Measurements from ENCODE around the gene FLT1. TPM values are rescaled to one million over a fixed set of nuclear protein-coding genes. Genes with fewer than 3 reads are reported as not detected.

The FLT1 gene
- total RNA-seq, 1 donor from 2014 or later, result not detected

DNA sequence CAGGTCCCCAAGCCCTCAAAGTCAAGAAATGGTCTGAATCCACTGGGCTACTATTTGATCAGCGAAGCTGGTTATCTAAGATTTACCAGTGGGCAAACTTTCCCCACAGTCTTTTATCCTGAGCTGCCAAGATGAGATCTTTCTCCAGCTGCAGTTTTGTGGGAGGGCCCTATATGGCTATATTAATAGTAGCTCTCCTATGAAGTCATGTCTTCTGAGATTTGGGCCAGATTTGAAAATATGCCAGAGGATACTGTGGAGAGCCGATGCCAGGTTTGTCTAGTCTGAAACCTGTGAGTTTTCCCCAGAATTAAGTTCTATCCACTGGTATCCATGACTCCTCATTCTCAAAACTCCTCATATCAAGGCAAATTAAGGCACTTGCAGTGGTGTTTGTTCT lies 173.2 kb downstream of the FLT1 start:
- DNase-seq (ENCODE audit: low read depth) (no peak), FAIRE-seq (no peak)
- Histone ChIP-seq H3K27me3 (ENCODE audit: control insufficient read depth, insufficient read depth, low read length) (no peaks in the 10 kb centered on the region), H3K36me3 (ENCODE audit: control insufficient read depth, insufficient read depth, low read length) (no peaks in the 10 kb centered on the region), H3K4me3 (ENCODE audit: low read depth, low read length) (no peak overlapping the region)
- TF ChIP-seq, protein P1, sequence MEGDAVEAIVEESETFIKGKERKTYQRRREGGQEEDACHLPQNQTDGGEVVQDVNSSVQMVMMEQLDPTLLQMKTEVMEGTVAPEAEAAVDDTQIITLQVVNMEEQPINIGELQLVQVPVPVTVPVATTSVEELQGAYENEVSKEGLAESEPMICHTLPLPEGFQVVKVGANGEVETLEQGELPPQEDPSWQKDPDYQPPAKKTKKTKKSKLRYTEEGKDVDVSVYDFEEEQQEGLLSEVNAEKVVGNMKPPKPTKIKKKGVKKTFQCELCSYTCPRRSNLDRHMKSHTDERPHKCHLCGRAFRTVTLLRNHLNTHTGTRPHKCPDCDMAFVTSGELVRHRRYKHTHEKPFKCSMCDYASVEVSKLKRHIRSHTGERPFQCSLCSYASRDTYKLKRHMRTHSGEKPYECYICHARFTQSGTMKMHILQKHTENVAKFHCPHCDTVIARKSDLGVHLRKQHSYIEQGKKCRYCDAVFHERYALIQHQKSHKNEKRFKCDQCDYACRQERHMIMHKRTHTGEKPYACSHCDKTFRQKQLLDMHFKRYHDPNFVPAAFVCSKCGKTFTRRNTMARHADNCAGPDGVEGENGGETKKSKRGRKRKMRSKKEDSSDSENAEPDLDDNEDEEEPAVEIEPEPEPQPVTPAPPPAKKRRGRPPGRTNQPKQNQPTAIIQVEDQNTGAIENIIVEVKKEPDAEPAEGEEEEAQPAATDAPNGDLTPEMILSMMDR (IDR thresholded peaks at IDR 0.05; ENCODE audit: insufficient read depth, low read length, severe bottlenecking), result no peak

DNA sequence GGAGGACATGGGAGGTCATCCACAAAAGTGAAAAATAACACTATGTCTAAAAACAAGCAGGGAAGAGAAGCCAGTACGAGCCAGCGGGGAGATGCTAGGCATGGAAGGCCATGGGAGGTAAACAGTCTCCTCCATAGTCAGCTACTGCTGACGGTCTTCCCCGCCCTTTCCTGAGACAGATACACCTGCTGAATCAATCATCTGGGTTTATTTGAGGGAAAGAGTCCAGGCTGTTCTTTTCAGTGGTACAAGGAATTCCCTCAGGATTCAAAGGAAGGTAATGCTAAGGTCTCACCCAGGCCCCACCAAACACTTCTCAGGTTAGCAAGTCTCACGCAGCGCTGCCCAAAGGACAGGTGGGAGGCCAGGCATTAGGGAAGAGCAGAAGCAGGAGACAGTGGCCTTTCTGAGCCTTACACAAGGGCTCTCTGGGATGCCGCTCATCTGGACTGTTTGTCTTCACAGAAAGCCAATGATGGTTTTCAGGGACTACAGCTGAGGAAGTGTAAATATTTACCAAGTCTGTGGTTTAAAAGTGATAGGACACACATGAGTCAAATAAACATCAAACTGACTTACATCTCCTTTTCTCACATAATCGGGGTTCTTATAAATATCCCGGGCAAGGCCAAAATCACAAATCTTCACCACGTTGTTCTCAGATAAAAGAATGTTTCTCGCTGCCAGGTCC lies 173.9 kb downstream of the FLT1 start:
- no peak for DNase-seq (ENCODE audit: low read depth)
- no peak for FAIRE-seq
- H3K27me3 ChIP-seq (ENCODE audit: control insufficient read depth, insufficient read depth, low read length), result no peaks in the 10 kb centered on the region
- TF ChIP-seq, protein P1 (IDR thresholded peaks at IDR 0.05; ENCODE audit: insufficient read depth, low read length, severe bottlenecking), result no peak
- no peaks in the 10 kb centered on the region for H3K36me3 ChIP-seq (ENCODE audit: control insufficient read depth, insufficient read depth, low read length)
- no peak overlapping the region for H3K4me3 ChIP-seq (ENCODE audit: low read depth, low read length)

DNA sequence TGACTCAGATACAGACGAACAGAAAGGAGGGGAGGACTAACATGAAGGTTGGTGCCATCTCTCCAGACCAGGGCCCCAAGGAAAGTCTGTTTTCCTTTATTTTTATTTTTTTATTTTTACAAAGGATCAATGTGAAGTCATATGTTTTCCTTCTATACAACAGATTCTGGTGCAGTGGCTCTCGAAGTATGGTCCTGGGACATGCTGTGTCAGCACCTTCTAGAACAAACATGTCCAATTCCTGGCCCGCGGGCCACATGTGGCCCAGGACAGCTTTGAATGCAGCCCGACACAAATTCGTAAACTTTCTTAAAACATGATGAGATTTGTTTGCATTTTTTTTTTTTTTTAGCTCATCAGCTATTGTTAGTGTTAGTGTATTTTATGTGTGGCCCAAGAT lies 174.7 kb downstream of the FLT1 start:
- Histone ChIP-seq H3K36me3 (ENCODE audit: control insufficient read depth, insufficient read depth, low read length) (no peaks in the 10 kb centered on the region), H3K27me3 (ENCODE audit: control insufficient read depth, insufficient read depth, low read length) (no peaks in the 10 kb centered on the region), H3K4me3 (ENCODE audit: low read depth, low read length) (no peak overlapping the region)
- DNase-seq (ENCODE audit: low read depth) (no peak), FAIRE-seq (no peak)
- TF ChIP-seq, protein P1 (IDR thresholded peaks at IDR 0.05; ENCODE audit: insufficient read depth, low read length, severe bottlenecking), result no peak

DNA sequence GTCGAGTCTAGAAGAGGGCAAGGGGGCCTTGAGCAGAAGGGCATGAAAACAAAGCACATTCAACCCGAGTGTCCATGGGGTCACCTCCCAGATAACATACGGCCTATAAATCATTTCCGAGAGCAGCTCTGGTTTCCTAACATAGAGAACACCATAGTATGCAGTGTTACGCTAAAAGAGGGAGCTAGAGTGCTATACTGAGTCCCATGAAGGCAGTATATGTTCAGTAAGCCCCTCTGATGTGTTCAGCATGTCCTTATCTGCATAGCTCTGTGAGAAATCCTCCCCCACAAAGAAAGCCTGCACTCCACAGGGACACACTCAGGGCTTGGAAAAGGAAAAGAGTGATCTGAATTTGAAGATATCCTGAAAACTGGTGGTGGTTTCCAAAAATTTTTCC lies 175.4 kb downstream of the FLT1 start:
- Histone ChIP-seq H3K4me3 (ENCODE audit: low read depth, low read length) (no peak overlapping the region), H3K27me3 (ENCODE audit: control insufficient read depth, insufficient read depth, low read length) (no peaks in the 10 kb centered on the region), H3K36me3 (ENCODE audit: control insufficient read depth, insufficient read depth, low read length) (no peaks in the 10 kb centered on the region)
- TF ChIP-seq, protein P1 (IDR thresholded peaks at IDR 0.05; ENCODE audit: insufficient read depth, low read length, severe bottlenecking), result no peak
- DNase-seq (ENCODE audit: low read depth) (no peak), FAIRE-seq (no peak)

DNA sequence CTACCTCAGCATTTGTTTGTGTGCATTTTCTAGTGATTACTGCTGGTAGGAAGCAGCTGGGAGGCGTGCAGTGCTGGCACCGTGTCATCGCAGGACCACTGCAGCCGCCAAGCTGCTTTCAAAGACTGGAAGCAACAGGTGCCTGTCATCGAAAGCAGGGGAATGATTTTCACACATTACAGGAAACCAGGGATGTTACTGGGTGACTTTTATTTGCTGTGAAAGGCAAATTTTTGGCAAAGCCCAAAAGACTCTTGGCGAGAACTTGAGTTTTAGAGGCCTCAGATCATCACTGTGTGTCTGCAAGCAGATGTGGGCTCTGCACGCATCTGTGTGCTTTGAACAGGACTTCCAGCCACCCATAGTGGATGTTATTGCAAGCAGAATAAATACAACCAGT lies 176.4 kb downstream of the FLT1 start:
- Histone ChIP-seq H3K36me3 (ENCODE audit: control insufficient read depth, insufficient read depth, low read length) (no peaks in the 10 kb centered on the region), H3K4me3 (ENCODE audit: low read depth, low read length) (no peak overlapping the region), H3K27me3 (ENCODE audit: control insufficient read depth, insufficient read depth, low read length) (no peaks in the 10 kb centered on the region)
- FAIRE-seq, result peak; percentile 32
- DNase-seq (ENCODE audit: low read depth), result no peak
- TF ChIP-seq, protein P1 (IDR thresholded peaks at IDR 0.05; ENCODE audit: insufficient read depth, low read length, severe bottlenecking), result no peak

DNA sequence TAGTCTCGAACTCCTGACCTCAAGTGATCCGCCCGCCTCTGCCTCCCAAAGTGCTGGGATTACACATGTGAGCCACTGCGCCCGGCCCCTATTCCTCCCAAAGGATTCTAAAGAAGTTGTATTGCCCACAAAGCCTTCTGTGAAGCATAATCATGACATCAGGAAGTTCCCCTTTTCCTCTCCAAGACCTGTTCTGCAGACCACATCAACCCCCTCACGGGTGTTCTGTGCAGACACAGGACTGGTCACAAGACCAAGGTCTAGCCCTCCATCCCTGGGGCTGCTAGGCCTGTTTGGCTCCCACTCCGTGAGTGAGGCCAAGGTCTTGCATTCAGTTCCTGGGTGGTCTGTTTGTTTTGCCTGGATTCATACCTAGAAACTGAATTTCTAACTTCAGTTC lies 178.1 kb downstream of the FLT1 start:
- H3K27me3 ChIP-seq (ENCODE audit: control insufficient read depth, insufficient read depth, low read length), result no peaks in the 10 kb centered on the region
- H3K36me3 ChIP-seq (ENCODE audit: control insufficient read depth, insufficient read depth, low read length), result no peaks in the 10 kb centered on the region
- FAIRE-seq, result no peak
- no peak for DNase-seq (ENCODE audit: low read depth)
- TF ChIP-seq, protein P1 (IDR thresholded peaks at IDR 0.05; ENCODE audit: insufficient read depth, low read length, severe bottlenecking), result no peak
- no peak overlapping the region for H3K4me3 ChIP-seq (ENCODE audit: low read depth, low read length)

All from bronchial epithelial cell (primary cell).